Lower leg skin (tissue), 4 donors: ENCODE measurements around the gene PHYHD1. TPM values are rescaled to one million over a fixed set of nuclear protein-coding genes. Genes with fewer than 3 reads are reported as not detected.

Experiments
- DNase-seq, 2 donors: peaks; one replicate each; pipeline ENCODE4 v3.0.0-alpha.2; 2019; ENCODE audit warnings: low spot score in 2 of 2
- H3K4me3 ChIP-seq: fragments of 200-600 bp; sonication (generic); 2 replicates; pipeline ENCODE4 v1.5.1; 2017; ENCODE audit warnings: mild to moderate bottlenecking, low read depth; ENCODE audit not compliant: poor library complexity, severe bottlenecking
- POLR2A ChIP-seq, 2 donors: fragments of 450-650 bp; IDR thresholded peaks; one replicate each; pipeline ENCODE4 v1.6.1; 2016 to 2017; ENCODE audit warnings: antibody characterized with exemption in 2 of 2, mild to moderate bottlenecking in 1 of 2, moderate library complexity in 1 of 2
- WGBS, 2 donors: methylation state at CpG; one replicate each; pipeline ENCODE4 v1.1.5; 2018; 5-methylcytosine and 5-hydroxymethylcytosine counted together
- intact Hi-C: fragments of 100-400 bp; cut with DNase I; formaldehyde crosslinking; loops from one replicate; pipeline ENCODE4 v1.15.0; 2023; ENCODE audit warnings: low total_unique reads
- total RNA-seq, 4 donors: library from RNA; depleted of rRNA; stranded (reverse); fragments of >200 nt; gene quantifications; one replicate each; pipeline ENCODE4 v1.1.0, GENCODE V29; 2016
- TF ChIP-seq, protein P1 (sequence below), 3 donors: fragments of 450-650 bp; IDR thresholded peaks; one replicate each; pipeline ENCODE4 v1.5.1; 2016; ENCODE audit warnings: antibody characterized with exemption in 3 of 3, mild to moderate bottlenecking in 3 of 3, moderate library complexity in 2 of 3

PHYHD1 gene
- total RNA-seq, 4 donors from 2014 or later, result 31.3 to 60.2 (median 50.6) TPM

DNA sequence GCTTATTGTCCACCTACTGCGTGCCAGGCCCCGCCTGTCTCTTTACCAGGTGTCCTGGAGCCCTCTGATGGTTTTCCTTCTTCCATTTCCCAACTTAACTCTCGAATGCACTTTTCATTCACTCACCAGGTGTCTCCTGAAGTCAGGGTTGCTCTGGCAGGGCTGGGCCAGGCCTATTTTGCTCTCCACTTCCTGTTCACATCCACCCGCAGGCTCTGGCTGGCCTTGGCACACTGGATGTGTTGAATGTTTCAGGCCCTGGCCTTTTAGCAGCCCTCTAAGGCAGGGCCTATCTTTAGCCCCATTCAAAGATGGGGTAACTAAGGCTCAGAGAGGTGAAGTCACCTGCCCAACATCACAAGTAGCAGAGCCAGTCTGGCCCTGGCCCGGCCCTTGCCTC, 22.4 kb upstream of the PHYHD1 start:
- WGBS, 2 donors, result 59 to 63% methylated on average over 5 of the region's 5 CpGs
- no peak for TF ChIP-seq POLR2A (IDR thresholded peaks at IDR 0.05)
- TF ChIP-seq, protein P1, sequence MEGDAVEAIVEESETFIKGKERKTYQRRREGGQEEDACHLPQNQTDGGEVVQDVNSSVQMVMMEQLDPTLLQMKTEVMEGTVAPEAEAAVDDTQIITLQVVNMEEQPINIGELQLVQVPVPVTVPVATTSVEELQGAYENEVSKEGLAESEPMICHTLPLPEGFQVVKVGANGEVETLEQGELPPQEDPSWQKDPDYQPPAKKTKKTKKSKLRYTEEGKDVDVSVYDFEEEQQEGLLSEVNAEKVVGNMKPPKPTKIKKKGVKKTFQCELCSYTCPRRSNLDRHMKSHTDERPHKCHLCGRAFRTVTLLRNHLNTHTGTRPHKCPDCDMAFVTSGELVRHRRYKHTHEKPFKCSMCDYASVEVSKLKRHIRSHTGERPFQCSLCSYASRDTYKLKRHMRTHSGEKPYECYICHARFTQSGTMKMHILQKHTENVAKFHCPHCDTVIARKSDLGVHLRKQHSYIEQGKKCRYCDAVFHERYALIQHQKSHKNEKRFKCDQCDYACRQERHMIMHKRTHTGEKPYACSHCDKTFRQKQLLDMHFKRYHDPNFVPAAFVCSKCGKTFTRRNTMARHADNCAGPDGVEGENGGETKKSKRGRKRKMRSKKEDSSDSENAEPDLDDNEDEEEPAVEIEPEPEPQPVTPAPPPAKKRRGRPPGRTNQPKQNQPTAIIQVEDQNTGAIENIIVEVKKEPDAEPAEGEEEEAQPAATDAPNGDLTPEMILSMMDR (IDR thresholded peaks at IDR 0.05), result no peak
- DNase-seq, result no peak
- H3K4me3 ChIP-seq, result no peak overlapping the region
- intact Hi-C loops, result no loop called here

DNA sequence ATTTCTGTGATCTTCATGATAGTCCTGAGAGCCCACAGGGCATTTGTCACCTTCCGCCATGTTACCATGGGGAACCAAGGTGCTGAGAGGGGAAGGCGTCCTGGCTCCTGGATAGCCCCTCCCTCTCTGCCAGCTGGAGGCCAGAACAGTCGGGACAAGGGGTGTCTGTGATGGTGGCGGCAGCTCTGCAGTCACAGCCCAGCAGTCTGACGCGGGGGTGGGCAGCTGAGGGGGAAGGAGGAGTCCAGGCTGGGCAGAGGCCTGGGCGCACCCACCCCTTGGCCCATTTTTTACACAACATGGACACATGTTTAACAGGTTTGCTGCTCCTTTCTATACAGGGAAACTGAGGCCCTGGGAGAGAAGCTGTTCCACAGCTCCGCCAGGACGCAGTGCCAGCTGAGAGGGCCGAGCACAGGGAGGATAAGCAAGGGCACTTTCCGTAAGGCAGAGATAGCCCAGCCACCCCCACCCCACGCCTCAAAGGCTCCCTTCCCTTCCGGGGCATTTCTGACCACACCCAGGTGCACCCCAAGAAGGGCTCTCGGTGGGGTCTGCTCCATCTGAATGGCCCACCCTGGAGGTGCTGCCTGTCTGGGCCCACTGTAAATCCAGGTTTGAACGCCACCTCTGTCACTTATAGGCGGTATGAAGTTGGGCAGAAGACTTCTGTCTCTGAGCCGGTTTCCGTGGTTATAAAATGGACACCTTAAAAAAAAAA, 21.8 kb upstream of the PHYHD1 start:
- TF ChIP-seq, protein P1 (IDR thresholded peaks at IDR 0.05), result no peak
- no peak for TF ChIP-seq POLR2A (IDR thresholded peaks at IDR 0.05)
- no peak for DNase-seq
- intact Hi-C loops, result no loop called here
- WGBS, 2 donors, result 76 to 82% methylated on average over 17 to 18 of the region's 18 CpGs
- H3K4me3 ChIP-seq, result no peak overlapping the region

DNA sequence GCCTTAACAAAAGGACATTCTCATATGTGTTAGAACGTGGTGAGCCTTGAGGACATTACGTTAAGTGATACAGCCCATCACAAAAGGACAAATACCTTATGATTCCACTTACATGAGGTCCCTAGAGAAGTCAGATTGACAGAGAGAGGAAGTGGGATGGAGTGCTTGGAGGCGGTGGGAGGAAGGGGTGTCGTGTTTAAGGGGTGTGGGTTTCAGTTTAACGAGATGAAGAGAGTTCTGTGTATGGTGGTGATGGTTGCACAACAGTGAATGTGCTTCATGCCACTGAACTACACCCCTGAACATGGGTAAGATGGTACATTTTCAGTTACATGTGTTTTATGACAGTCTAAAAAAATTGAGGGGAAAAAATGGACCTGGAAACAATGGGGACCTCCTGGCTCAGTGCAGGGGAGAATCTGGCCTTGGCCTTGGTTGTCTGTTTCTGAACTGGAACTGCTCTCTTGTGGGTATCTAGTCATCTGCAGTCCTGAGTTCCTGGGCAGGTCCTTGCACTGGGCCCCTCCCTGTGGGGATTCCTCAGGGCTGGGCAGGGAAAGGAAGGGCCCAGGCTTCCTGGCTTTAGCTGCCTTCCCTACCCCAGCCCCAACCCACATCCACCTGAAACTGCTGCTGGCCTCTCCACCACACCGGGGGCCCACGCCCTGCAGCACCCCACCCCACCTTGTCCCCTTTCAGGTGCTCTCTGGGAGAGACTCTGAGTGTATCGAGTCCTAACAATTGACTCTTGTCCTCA, 21.0 kb upstream of the PHYHD1 start:
- intact Hi-C loops, result no loop called here
- no peak overlapping the region for H3K4me3 ChIP-seq
- WGBS, 2 donors, result 30 to 53% methylated on average over 8 of the region's 8 CpGs
- no peak for DNase-seq
- TF ChIP-seq, protein P1 (IDR thresholded peaks at IDR 0.05), result no peak
- no peak for TF ChIP-seq POLR2A (IDR thresholded peaks at IDR 0.05)

DNA sequence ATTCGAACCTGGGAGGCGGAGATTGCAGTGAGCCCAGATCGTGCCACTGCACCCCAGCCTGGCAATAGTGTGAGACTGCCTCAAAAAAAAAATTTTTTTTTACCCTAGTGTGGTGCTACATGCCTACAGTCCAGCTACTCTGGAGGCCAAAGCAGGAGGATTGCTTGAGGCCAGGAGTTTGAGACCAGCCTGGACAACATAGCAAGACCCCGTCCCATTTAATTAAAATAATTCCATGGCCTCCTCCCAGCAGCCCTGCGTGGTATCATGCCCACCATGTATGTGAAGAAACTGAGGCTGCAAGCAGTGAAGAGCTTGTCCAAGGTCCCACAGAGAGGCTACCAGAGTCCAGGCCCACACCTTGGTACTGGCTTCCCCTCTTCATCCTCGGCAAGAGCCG, 19.4 kb upstream of the PHYHD1 start:
- 75 to 77% methylated on average over 7 of the region's 7 CpGs for WGBS, 2 donors
- no peak for DNase-seq
- H3K4me3 ChIP-seq, result no peak overlapping the region
- TF ChIP-seq, protein P1 (IDR thresholded peaks at IDR 0.05), result no peak
- no peak for TF ChIP-seq POLR2A (IDR thresholded peaks at IDR 0.05)
- intact Hi-C loops, result no loop called here

DNA sequence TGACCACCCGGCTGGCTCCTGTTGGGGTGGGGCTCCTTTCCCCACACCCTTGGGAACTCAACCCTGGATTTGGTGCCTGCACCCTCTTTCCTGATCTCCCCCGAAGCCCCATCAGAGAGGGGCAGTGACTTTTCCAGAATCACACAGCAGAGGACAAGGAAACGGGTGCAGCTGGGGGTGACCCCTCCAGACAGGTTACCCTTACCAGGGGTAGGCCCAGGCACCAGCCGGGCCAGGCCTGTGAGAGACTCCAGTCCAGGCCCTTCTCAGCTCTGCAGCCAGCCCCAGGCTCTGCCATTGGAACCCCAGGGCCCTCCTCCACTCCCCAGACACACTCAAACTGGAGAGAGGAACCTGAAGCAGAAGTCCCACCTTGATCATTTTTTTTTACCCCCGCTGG, 19.0 kb upstream of the PHYHD1 start:
- no peak for TF ChIP-seq POLR2A (IDR thresholded peaks at IDR 0.05)
- TF ChIP-seq, protein P1 (IDR thresholded peaks at IDR 0.05), result no peak
- no peak overlapping the region for H3K4me3 ChIP-seq
- no peak for DNase-seq
- intact Hi-C loops, result no loop called here
- 55 to 56% methylated on average over 4 of the region's 5 CpGs for WGBS, 2 donors
